Measurements from ENCODE around the gene ITPR1. TPM values are rescaled to one million over a fixed set of nuclear protein-coding genes. Genes with fewer than 3 reads are reported as not detected.
A peak's percentile ranks its signal among the peaks of the same experiment; 100 is the strongest.

The ITPR1 gene
- total RNA-seq, 1 experiment from 2014 or later, result 3.6 TPM

GRCh38 chr3:4641863-4642563, 148.9 kb downstream of the ITPR1 start:
- no peak for DNase-seq (ENCODE audit: low spot score)

GRCh38 chr3:4642611-4643010, 149.5 kb downstream of the ITPR1 start:
- no peak for DNase-seq (ENCODE audit: low spot score)

GRCh38 chr3:4643904-4644547, 150.9 kb downstream of the ITPR1 start:
- no peak for DNase-seq (ENCODE audit: low spot score)

- no peak for DNase-seq (ENCODE audit: low spot score)
Observed at GRCh38 chr3:4644951-4645350, 151.8 kb downstream of the ITPR1 start.

- no peak for DNase-seq (ENCODE audit: low spot score)
Observed at GRCh38 chr3:4645468-4645867, 152.3 kb downstream of the ITPR1 start.

GRCh38 chr3:4647411-4647810, 154.3 kb downstream of the ITPR1 start:
- DNase-seq (ENCODE audit: low spot score), result no peak

GRCh38 chr3:4655145-4656045, 162.2 kb downstream of the ITPR1 start:
- no peak for DNase-seq (ENCODE audit: low spot score)

GRCh38 chr3:4656059-4656458, 162.9 kb downstream of the ITPR1 start:
- DNase-seq (ENCODE audit: low spot score), result peak; percentile 47

- no peak for DNase-seq (ENCODE audit: low spot score)
Observed at GRCh38 chr3:4656626-4657328, 163.6 kb downstream of the ITPR1 start.

GRCh38 chr3:4660936-4661335, 167.8 kb downstream of the ITPR1 start:
- no peak for DNase-seq (ENCODE audit: low spot score)

- DNase-seq (ENCODE audit: low spot score), result no peak
Observed at GRCh38 chr3:4664412-4664811, 171.3 kb downstream of the ITPR1 start.

- DNase-seq (ENCODE audit: low spot score), result no peak
Observed at GRCh38 chr3:4665197-4665596, 172.0 kb downstream of the ITPR1 start.

- DNase-seq (ENCODE audit: low spot score), result no peak
Observed at GRCh38 chr3:4666071-4666470, 172.9 kb downstream of the ITPR1 start.

- no peak for DNase-seq (ENCODE audit: low spot score)
Observed at GRCh38 chr3:4670352-4670751, 177.2 kb downstream of the ITPR1 start.

- no peak for DNase-seq (ENCODE audit: low spot score)
Observed at GRCh38 chr3:4672725-4673275, 179.7 kb downstream of the ITPR1 start.

GRCh38 chr3:4674216-4674615, 181.1 kb downstream of the ITPR1 start:
- no peak for DNase-seq (ENCODE audit: low spot score)

- no peak for DNase-seq (ENCODE audit: low spot score)
Observed at GRCh38 chr3:4675704-4676103, 182.6 kb downstream of the ITPR1 start.

GRCh38 chr3:4678320-4678719, 185.2 kb downstream of the ITPR1 start:
- no peak for DNase-seq (ENCODE audit: low spot score)

- no peak for DNase-seq (ENCODE audit: low spot score)
Observed at GRCh38 chr3:4680227-4680691, 187.1 kb downstream of the ITPR1 start.

GRCh38 chr3:4680871-4681300, 187.7 kb downstream of the ITPR1 start:
- no peak for DNase-seq (ENCODE audit: low spot score)

- DNase-seq (ENCODE audit: low spot score), result no peak
Observed at GRCh38 chr3:4681301-4681700, 188.2 kb downstream of the ITPR1 start.

Data from HT-29 (cell line).